Activated CD4-positive, CD25-positive, alpha-beta regulatory T cell (primary cell): Measurements from ENCODE around the gene STX17.

Experiments
- DNase-seq, 4 experiments: peaks; one replicate each; lab custom pipeline; 2025; lab: John Stamatoyannopoulos, UW

STX17 gene

DNA sequence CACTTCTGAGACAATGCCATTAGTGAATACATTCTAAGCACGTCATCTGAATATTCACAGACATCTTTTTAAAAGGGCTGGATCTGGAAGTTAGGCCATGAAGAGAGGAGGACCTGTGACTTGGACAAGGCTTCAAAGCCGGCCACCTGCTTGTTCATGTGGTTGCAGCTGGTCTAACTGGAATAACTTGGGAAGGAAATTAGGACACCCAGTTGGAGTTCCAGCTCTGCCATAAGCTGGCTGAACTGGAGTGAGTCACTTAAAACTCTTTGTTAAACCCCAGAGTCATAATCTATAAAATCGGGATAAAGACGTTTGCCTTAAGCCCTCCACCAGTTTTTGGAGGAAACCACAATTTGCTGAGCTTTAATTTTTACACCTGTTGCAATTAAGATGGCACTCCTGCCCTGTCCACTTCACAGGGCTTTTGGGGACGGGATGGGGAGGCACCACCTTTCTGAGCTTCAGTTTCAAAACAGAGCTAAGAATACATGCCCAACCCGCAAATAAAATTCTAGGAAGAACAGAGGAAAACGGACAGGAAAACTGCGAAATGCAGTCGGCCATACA is 536 bp upstream of the STX17 start:
- no peak for DNase-seq

DNA sequence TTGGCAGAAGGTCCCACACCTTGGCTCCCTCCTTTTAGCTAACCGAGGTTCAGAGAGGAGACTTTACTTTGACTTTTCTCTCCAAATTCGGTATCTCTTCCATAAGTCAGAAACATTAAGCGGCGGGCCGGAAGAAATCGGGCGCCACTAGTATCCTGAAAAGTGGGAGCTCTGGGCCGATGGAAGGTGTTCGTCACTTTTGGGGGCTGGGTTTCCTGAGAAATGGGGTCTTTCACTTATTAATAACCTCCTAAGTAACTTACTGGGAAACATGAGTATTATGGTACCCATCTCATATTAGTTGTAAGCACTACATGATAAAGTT is 716 bp downstream of the STX17 start:
- DNase-seq, result no peak

DNA sequence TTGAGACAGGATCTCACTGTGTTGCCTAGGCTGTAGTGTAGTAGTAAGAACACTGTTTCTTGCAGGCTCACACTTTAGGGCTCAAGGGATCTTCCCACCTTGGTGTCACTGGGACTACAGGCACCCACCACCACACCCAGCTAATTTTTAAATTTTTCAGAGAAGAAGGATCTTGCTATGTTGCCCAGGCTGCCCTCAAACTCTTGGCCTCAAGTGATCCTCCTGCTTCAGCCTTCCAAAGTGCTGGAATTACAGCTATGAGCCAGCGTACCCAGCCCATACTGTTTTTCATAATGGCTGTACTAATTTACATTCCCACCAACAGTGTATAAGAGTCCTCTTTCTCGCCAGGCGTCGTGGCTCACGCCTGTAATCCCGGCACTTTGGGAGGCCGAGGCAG is 5.1 kb downstream of the STX17 start:
- DNase-seq, result no peak

DNA sequence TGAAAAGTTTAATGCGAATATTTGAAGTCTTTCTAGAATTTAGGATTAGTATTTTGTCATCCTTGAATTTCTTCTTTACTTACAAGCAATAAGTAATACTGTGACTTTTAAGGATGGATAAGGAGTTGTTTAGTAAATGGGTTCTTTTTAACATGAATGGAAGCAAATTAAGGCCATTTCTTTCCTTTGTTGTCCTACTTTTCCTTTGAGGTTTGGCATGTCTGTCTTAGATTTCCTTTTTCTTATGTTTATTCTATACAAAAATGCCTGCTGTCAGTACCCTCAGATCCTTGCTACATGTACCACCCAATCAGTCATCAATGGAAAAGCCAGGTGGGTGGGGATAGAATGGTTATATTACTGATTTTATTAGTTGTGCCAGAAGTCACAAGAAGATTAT is 10.2 kb downstream of the STX17 start:
- DNase-seq, result no peak

DNA sequence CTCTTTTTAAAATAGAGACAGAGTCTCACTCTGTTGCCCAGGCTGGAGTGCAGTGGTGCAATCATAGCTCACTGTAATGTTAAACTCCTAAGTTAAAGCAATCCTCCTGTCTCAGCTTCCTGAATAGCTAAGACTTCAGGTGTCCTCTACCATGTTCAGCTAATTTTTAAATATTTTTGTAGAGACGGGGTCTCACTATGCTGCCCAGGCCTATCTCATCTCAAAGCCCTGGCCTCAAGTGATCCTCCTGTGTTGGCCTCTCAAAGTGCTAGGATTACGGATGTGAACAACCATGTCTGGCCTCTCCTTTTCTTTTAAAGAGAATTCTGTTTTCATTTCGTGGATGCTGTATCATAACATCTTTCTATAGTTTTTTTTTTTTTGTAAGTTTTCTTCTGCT is 11.7 kb downstream of the STX17 start:
- DNase-seq, result no peak

DNA sequence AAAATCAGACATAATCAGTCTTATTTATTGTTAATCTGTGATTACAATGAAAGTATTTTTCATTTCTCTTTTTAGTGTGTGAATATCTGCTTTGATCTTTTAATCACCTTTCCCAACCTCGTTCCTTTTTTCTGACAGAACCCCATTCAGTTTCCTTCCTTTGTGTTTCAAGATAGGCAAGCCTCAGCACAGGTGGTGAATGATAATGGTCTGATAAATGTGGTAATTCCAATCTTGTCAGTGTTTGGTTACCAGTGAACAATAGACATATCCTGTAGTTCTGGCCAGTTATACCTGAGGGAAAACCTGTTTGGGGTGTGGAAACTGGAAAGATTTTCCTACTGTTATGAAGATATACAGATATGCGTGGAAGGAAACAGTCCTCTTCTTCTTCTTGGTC is 13.5 kb downstream of the STX17 start:
- DNase-seq, result no peak

DNA sequence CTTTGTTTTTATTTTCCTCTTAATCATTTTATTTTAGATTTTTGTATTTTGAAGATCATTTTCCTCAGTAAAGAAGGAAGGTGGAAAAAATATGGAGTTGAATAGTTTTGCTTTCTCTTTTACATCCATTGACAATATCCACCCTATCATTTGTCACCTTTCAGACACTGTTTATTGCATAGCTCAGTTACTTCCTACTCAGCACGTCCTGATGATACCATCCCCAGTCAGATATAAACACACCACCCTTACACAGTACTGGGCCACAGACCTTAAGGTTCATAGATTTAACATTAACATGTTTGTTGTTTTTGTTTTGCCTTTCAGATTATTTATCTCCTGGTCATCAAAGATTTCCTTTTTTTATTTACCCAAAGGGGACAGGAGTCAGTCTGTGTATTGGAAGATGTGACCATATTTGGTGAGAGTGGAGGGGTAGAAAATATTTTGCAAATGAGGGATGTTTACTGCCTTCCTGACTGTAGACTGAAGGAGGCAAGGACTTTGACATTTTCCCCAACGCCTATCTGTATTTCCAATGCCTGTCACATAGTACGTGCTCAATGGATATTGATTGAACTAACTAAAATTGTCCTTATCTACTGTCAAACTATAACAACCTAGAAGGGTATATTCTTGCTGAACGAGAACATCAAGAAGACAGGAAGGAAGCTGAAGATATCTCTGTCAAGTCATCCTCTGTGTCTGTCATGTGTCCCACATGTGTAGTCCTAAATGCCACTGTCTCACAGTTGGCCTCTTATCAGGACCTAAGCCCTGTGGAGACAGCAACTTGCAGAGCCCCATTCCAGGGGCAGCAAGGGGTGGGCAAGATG is 15.6 kb downstream of the STX17 start:
- DNase-seq, result no peak

DNA sequence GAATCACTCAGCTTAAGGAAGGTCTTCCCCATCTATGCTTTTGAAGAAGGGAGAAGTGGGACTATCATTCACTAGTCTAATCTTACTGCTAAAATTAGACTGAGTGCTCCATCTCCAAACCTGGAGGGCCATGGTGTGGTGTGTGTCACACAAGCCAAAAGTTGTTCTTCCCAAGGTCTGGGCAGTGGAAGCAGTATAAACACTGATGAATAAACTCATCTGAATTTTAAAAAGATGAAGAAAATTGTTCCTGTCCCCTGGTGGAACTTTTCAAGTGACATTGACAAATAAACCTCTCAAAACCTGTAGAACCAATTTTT is 16.2 kb downstream of the STX17 start:
- no peak for DNase-seq

DNA sequence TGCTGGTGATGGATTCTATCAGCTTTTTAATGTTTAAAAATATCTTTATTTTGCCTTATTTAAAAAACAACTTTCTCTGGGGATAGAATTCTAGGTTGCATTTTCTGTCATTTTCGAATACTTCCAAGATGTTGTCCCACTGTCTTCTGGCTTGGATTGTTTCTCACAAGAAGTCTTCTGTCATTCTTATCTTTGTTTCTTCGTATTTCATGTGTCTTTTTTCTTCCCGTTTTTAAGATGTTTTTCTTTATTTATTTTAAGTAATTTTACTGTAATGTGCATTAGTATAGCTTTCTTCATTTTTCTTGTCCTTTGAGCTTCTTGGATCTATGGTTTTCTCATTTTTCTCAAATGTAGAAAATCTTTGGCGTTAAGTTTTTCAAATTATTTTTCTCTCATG is 19.1 kb downstream of the STX17 start:
- no peak for DNase-seq

DNA sequence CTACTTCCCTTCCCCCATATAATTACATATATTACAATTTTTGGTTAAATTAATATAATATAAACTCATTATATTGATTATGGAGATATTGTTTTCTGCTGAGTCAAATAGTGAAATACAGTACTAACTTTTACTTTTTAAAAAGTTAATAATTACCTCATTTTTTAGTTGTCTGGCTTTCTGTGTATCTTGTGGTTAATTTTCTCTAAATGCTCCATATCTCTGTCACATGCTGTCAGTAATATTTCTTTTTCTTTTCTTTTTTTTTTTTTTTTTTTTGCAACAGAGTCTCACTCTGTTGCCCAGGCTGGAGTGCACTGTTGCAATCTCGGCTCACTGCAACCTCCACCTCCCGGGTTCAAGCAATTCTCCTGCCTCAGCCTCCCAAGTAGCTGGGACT is 23.2 kb downstream of the STX17 start:
- no peak for DNase-seq

DNA sequence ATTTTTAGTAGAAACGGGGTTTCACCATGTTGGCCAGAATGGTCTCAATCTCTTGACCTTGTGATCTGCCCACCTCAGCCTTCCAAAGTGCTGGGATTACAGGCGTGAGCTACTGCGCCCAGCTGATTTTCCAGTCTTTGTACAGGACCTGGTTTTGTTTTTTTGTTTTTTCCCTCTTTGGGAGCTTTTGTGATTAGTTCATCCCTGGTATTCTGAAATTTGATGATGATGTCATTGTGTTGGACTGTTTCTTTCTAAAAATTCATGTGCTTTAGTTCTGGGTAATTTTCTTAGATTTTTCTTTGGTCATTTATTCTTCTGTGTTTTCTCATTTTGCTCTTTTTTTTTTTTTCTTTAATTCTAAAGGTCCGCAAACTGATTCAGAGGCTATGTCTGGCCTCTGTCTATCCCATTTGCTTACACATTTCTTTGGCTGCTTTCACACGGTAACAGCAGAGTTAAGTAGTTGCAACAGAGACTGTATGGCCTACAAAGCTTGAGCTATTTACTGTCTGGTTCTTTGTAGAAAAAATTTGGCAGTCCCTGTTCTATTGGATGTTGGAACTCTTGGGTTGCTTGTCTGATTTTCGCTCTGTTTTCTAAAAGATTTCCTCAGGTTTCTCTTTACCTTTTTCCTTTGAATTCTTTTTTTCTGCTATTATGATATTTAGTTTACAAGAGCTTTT is 24.8 kb downstream of the STX17 start:
- no peak for DNase-seq

DNA sequence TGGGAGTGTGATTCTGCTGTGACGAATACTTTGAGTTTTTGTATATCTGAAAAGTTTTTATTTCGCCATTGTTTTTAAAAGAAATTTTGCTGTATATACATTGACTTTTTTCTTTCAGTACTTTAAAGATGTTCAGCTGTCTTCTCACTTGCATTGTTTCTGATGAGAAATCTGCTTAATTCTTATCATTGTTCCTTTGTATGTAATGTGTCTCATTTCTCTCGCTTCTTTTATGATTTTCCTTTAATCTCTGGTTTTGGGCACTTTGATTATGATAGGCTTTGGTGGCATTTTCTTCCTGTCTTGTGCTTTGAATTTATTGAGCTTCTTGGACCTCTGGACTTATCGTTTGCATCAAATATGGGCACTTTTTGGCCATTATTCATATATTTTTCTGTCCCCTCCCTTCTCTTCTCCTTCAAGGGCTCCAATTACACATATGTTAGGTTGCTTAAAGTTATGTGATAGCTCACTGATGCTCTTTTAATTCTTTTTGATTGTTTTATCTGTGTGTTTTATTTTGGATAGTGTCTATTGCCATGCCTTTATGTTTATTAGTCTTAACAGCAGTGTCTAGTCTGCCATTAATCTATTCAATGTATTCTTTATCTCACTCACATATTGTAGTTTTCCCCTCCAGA is 30.6 kb downstream of the STX17 start:
- DNase-seq, result no peak

DNA sequence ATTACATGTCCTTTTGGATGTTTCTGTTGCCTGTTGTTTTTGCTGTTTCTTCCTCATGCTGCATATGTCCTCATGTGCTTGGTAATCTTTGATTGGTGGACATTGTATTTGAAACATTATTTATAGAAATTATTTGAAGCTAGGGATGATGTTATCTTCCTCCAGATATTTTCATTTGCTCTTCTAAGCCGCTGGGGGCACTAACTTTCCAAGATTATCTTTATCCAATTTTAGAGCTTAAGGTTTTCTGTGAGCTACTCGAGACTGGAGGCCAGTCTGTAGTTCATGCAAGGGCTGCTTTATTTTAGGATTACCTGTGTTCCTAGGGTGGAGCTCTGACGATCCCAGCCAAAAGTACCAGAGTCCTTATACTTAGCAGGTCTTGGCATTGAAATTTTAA is 40.9 kb downstream of the STX17 start:
- DNase-seq, result no peak

DNA sequence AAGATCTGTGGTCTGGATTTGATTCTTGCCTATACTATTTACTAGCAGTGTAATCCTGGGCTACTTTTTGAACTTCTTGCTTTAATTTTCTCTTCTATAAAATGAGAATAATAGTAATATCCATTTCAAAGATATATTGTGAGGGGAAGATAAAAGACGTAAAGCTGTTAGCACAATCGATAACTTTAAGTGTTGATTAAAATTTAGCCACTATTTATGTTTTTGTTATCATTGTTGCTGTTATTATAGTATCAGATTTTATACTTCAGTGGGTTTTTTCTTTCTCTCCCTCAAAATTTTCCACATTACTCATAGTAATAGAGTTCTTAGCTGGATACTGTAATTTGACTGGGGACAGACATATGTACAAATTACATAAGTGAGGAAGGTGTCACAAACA is 42.0 kb downstream of the STX17 start:
- DNase-seq, result no peak

DNA sequence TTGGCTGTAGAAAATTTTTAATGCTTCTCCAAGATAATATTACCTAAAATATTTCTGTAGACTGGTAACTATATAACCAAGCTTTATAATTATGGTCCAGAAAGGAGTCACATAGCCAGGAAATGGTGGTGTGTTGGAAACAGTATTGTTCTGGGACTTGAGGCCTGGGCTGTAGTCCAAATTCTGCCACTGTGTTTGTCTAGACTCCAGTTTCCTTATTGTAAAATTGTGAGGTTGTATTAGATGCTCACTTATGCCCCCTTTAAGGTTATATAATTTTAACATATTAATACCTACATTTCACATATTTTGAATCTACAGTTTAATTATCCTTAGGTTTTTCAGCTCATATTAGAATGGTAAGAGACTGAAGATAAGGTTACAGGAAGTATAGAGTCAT is 42.4 kb downstream of the STX17 start:
- DNase-seq, result no peak

DNA sequence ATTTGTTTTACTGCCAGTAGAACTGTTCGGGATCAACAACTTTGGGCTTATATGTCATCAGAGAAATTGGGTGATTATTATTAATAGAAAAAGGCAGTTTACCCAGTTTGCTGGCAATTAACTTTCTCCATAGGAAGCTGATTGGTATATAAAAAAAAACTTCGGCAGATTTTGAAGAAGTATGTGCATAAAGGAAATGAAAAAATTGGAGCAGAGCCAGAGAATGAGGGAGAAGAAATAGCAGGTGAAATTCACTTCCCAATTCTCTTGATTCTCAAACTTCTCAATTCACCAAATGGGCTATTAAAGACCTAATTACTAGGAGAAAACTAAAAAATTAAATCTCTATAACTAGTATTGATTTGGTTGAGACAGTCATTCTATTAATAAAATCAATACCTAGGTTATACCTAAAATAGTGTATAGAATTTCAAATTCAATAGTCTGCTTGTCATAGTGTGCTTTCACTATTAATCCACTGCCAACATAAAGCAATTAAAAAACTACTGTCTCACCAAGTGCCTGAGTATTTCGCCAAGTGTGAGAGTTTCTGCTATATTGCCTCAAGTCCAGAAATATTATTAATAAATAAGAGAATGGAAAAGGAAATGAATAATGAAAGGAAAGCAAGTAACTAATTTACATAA is 47.5 kb downstream of the STX17 start:
- DNase-seq, result no peak

DNA sequence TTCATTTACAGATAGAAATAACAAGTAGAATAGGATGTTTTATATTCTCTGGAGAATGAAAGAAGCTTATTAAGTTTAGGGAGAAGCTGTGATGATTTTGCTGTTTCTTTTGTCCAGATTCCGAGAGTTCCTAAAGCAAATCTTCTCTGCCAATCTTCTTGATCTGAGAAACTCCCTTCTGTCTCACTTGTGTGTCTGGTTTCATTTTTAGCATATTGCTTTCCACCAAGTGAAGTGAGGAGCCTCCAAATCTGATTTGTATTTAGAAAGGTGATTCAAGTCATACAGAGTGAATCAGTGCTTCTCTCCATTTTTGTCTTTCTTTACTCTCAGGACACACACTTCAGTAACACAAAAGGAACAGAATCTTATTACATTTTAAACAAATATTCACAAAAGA is 48.4 kb downstream of the STX17 start:
- no peak for DNase-seq

DNA sequence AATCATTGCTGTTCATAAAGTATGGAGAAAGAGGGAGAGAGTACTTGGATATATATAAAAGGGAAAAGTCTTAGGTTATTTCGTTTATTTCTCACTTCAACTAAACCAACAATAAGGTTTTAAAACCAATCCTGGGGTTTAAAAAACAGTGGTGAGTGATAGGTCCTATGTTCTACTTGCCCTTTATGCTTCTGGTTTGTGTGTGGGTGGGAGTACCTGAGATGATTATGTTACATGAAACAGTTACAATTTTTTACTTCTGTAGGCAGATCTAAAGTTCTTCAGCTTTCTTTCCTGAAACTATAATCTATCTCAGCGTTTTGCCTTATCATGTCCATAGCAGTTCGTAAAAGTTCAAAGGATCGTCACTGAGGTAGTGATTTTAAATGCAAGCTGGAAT is 49.2 kb downstream of the STX17 start:
- DNase-seq, result no peak

DNA sequence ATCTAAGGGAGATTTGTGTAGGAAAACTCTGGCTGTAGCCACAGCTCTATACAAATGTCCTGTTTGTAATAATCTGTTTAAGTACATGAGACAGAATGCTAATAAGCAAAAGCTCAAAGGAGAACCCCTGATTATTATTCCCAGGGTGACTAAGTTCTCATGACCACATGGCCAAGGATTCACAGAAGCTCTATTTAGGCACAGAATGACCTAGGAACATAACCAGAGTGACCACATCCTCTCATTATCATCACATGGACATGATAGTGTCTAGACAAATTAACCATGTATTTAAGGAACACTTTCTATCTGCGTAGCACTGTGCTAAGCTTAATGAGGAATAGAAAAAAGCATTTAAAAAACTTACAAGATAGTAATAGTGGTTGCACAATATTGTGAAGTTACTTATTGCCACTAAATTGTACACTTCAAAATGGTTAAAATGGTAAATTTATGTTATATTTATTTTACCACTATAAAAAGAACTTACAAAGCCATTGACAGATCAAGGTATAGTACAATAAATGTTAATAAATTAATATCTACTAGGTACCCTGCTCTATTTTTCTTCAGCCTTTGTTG is 56.3 kb downstream of the STX17 start:
- DNase-seq, result no peak

DNA sequence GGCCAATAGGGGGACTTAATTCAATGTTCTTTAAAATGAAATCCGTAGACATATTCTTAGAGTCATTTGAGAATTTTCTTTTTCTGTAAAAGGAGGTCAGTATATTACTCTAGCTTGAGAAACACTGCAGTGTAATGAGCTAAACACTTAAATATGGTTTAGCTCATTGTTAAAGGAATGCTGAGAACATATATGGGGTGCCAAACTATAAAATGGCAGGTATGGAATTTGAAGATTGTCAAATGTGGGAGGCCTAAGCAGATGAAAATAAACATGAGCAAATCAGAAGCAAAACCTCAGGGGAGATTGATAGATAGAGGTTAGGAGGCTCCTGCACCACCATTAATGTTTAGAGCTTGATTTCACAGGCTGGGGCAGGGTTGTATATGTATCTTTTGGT is 57.9 kb downstream of the STX17 start:
- DNase-seq, result no peak

DNA sequence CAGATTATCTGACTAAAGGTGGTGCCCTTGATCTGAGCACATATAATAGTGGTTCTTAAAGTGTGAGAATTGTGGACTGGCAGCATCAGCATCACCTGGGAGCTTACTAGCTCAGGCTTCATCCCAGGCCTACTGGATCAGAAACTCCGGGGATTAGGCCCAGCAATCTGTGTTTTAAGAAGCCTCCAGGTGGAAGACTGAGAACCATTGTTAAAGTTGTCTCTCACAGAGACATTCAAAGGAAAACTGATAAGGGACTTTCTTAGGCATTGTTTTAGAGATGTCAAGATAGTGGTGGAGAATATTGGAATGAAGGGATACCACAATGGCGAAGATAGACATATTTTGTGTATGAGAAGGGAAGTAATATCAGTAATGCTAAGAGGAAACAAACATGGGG is 59.5 kb downstream of the STX17 start:
- no peak for DNase-seq

DNA sequence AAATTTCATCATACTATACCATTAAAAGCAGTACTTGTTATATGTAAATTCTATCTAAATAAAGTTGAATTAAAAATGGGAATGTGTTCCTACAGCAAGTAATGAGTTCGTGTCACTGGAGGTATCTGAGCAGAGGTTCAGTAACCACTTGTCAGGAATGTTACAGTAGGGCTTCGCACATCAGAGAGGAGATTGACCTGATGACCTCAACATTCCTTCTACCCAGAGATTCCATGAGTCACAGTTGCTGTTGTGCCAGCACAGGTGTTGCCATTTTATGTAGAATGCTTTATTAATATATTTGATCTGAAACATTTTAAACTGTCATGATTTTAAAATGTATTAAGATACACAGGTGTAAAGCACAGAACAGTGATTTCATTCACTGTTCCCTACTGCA is 60.3 kb downstream of the STX17 start:
- no peak for DNase-seq
